ENCODE measurements around the gene CACHD1. TPM values are rescaled to one million over a fixed set of nuclear protein-coding genes. Genes with fewer than 3 reads are reported as not detected.

Gene CACHD1
- total and polyA plus RNA-seq, 2 of the 8 experiments (the other 6 are each of a cell fraction or from before 2014, with no cell fraction given) = 22.2 to 42.5 TPM

DNA sequence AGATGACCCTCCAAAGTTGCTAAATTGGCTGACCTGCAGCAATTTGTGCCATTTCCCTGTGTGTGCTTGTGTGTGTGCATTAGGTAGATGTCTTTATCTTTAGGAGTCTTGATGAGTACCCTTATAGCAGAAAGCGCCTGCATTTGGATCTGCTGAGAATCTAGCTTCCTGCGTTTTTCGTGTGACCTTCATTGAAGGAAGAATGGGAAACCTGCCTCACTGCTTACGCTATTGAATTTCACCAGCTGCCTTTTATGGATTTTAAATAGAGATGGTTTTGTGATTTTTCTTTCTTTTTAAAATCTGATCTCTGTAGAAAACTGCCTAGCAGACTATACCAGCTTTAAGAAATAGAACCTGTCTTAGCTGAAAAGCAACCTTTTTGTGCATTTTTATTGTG lies 124.5 kb downstream of the CACHD1 start:
- no peaks in the 10 kb centered on the region for H3K9me3 ChIP-seq (ENCODE audit: insufficient read depth in 2 of 2, low read depth in 1 of 2, low read length in 1 of 2)
- H2AK5ac ChIP-seq (ENCODE audit: low read depth, low read length) = no peak overlapping the region
- no peak overlapping the region for H3K4me3 ChIP-seq (ENCODE audit: extremely low read depth in 1 of 4, insufficient read depth in 2 of 4, low read depth in 3 of 4, low read length in 4 of 4)
- H3K4me1 ChIP-seq (replicated peaks in 1 of 4; ENCODE audit: control insufficient read depth in 3 of 4, insufficient read depth in 4 of 4, low read length in 3 of 4) = peaks cover 0 to 14% (median 3%) of the 10 kb centered on the region in 4 experiments; a peak in 3 of 7 replicates
- H2BK5ac ChIP-seq (ENCODE audit: low read depth, low read length) = no peak overlapping the region
- H2BK15ac ChIP-seq (ENCODE audit: low read length) = no peak overlapping the region
- H3K18ac ChIP-seq (ENCODE audit: extremely low read depth, low read length) = no peak overlapping the region
- no peak overlapping the region for H3K14ac ChIP-seq (ENCODE audit: insufficient read length)
- ChIA-PET POLR2A (ENCODE audit: partially characterized antibody) (no interaction called here), CTCF (ENCODE audit: partially characterized antibody) (interaction anchor here (1.0 to 1.9 kb wide), 3 partner anchors 9 to 30 kb away, joined by 3 to 7 read pairs (median 6); no protein-coding TSS in a partner anchor)
- no peak overlapping the region for H3K27ac ChIP-seq (ENCODE audit: low read depth, low read length)
- no peak overlapping the region for H2BK120ac ChIP-seq (replicated peaks; ENCODE audit: low read depth, low read length)
- TF ChIP-seq SAP30 (IDR thresholded peaks at IDR 0.05; ENCODE audit: insufficient read depth, insufficient replicate concordance, low read length) (no peak), HDAC6 (IDR thresholded peaks at IDR 0.05; ENCODE audit: low read depth, low read length) (no peak), ZNF274 (IDR thresholded peaks at IDR 0.05; ENCODE audit: borderline replicate concordance, extremely low read depth, low read length) (no peak), YY1 (IDR thresholded peaks at IDR 0.05; ENCODE audit: low read depth, low read length) (no peak), RBBP5 (IDR thresholded peaks at IDR 0.05; ENCODE audit: borderline replicate concordance, low read depth, low read length) (no peak), CBX5 (IDR thresholded peaks at IDR 0.05; ENCODE audit: low read depth, low read length) (no peak), EGR1 (IDR thresholded peaks at IDR 0.05; ENCODE audit: borderline replicate concordance, low read depth, low read length) (no peak)
- H3K4ac ChIP-seq (replicated peaks; ENCODE audit: insufficient read length, low read depth, low read length) = no peak overlapping the region
- H3K23ac ChIP-seq (ENCODE audit: insufficient read length) = no peak overlapping the region
- peaks cover 0 to 2% (median 0%) of the 10 kb centered on the region in 4 experiments; a peak in 2 of 8 replicates for H3K36me3 ChIP-seq (ENCODE audit: control insufficient read depth in 2 of 4, insufficient read depth in 4 of 4, low read length in 3 of 4)
- H2BK20ac ChIP-seq (ENCODE audit: low read length) = no peak overlapping the region
- H3K79me2 ChIP-seq (ENCODE audit: control insufficient read depth in 1 of 2, insufficient read depth in 2 of 2, low read length in 2 of 2) = peaks cover 0 to 85% of the 10 kb centered on the region in 2 experiments; a peak in 3 of 4 replicates
- WGBS, 2 experiments (ENCODE audit: extremely low coverage in 1 of 2, insufficient coverage in 1 of 2, insufficient read length in 1 of 2, insufficient replicate concordance in 2 of 2, low coverage in 1 of 2, low lambda C conversion rate in 2 of 2, missing lambda C conversion rate in 1 of 2) = 87% methylated on average over 4 of the region's 4 CpGs; no CpG with 5 or more reads in 1 of the 2 experiments
- H3K56ac ChIP-seq (replicated peaks; ENCODE audit: insufficient read length, low read depth, low read length) = no peak overlapping the region
- FAIRE-seq (no peak), DNase-seq (ENCODE audit: low read depth in 1 of 2, low spot score in 2 of 2) (no peak)
- no peak overlapping the region for H4K8ac ChIP-seq (ENCODE audit: extremely low read depth, insufficient read depth, low read length)
- H3K4me2 ChIP-seq (ENCODE audit: insufficient read depth in 1 of 2, low read depth in 2 of 2, low read length in 2 of 2) = no peak overlapping the region
- no peak overlapping the region for H3K9ac ChIP-seq (replicated peaks in 1 of 4; ENCODE audit: extremely low read depth in 1 of 4, low read depth in 3 of 4, low read length in 3 of 4)
- H3K79me1 ChIP-seq (ENCODE audit: low read depth, low read length) = peaks cover 3% of the 10 kb centered on the region; the same call in 1 of the 2 replicates
- no peak overlapping the region for H4K5ac ChIP-seq (ENCODE audit: insufficient read length, low read depth, low read length)
- no peaks in the 10 kb centered on the region for H4K20me1 ChIP-seq (replicated peaks in 1 of 2; ENCODE audit: control insufficient read depth in 1 of 2, insufficient read depth in 2 of 2, low read length in 2 of 2)
- no peak overlapping the region for H4K91ac ChIP-seq (replicated peaks; ENCODE audit: insufficient read length, low read length)
- no peak overlapping the region for H2AFZ ChIP-seq (ENCODE audit: low read length)
- H3K27me3 ChIP-seq (replicated peaks in 1 of 4; ENCODE audit: control insufficient read depth in 3 of 4, extremely low read depth in 1 of 4, insufficient read depth in 3 of 4, low read length in 3 of 4) = no peaks in the 10 kb centered on the region
- no peaks in the 10 kb centered on the region; the same call in 1 of the 2 replicates for H3K23me2 ChIP-seq (ENCODE audit: low read depth, low read length)
- no peak overlapping the region for H2BK12ac ChIP-seq (ENCODE audit: low read depth, low read length)

All from H1 (cell line).